HG03196 (cell line): Measurements from ENCODE around the gene PTGES2.

Experiments
- ATAC-seq: cut with Tn5 transposase; IDR thresholded peaks from one replicate; pipeline ENCODE4 v1.9.1; 2021; ENCODE audit not compliant: unreplicated experiment

PTGES2 gene

GRCh38 chr9:128127568-128127989 lies at the start of gene PTGES2:
Gene PTGES2 (minus strand): TSS chr9:128127729. CDS start chr9:128127717, 12 bp downstream.
- ATAC-seq, result peak; percentile 73

- no peak for ATAC-seq
These were observed 48.2 kb upstream of the PTGES2 start for GRCh38 chr9:128175726-128176125.

- ATAC-seq, result no peak
These were observed 47.6 kb upstream of the PTGES2 start for GRCh38 chr9:128175102-128175563.

- ATAC-seq, result no peak
These were observed 46.5 kb upstream of the PTGES2 start for GRCh38 chr9:128174062-128174461.

GRCh38 chr9:128169925-128170324 lies 42.4 kb upstream of the PTGES2 start:
- no peak for ATAC-seq

GRCh38 chr9:128169492-128169891 lies 42.0 kb upstream of the PTGES2 start:
- no peak for ATAC-seq

GRCh38 chr9:128168731-128169308 lies 41.3 kb upstream of the PTGES2 start:
- no peak for ATAC-seq

GRCh38 chr9:128167209-128167608 lies 39.7 kb upstream of the PTGES2 start:
- ATAC-seq, result no peak

GRCh38 chr9:128166169-128166568 lies 38.6 kb upstream of the PTGES2 start:
- no peak for ATAC-seq

- ATAC-seq, result no peak
These were observed 36.9 kb upstream of the PTGES2 start for GRCh38 chr9:128164307-128164885.

- no peak for ATAC-seq
These were observed 36.2 kb upstream of the PTGES2 start for GRCh38 chr9:128163523-128164306.

- ATAC-seq, result no peak
These were observed 35.5 kb upstream of the PTGES2 start for GRCh38 chr9:128163027-128163515.

GRCh38 chr9:128162215-128163026 lies 34.9 kb upstream of the PTGES2 start:
- ATAC-seq, result no peak

GRCh38 chr9:128161215-128161902 lies 33.8 kb upstream of the PTGES2 start:
- no peak for ATAC-seq

GRCh38 chr9:128160603-128160987 lies 33.1 kb upstream of the PTGES2 start:
- peak; percentile 20 for ATAC-seq

GRCh38 chr9:128159784-128160602 lies 32.5 kb upstream of the PTGES2 start, which contains the start of gene BBLN:
Gene BBLN (plus strand): TSS chr9:128160265. CDS start chr9:128160408, 143 bp downstream.
- ATAC-seq, result peak; percentile 65

- no peak for ATAC-seq
These were observed 31.9 kb upstream of the PTGES2 start for GRCh38 chr9:128159522-128159783.

- no peak for ATAC-seq
These were observed 28.4 kb upstream of the PTGES2 start for GRCh38 chr9:128155736-128156500.
